Epithelial cell of proximal tubule (primary cell): ENCODE data around the gene RECQL5. TPM values are rescaled to one million over a fixed set of nuclear protein-coding genes. Genes with fewer than 3 reads are reported as not detected.
A peak's percentile ranks its signal among the peaks of the same experiment; 100 is the strongest.

Source experiments
- DNase-seq: peaks from one replicate; pipeline ENCODE4 v3.0.0-alpha.2; 2011; ENCODE audit warnings: low read depth
- H3K4me3 ChIP-seq: 2 replicates; pipeline ENCODE4 v1.5.1; 2011; ENCODE audit warnings: low read depth, mild to moderate bottlenecking, low read length
- CTCF ChIP-seq: conservative IDR thresholded peaks from 2 replicates; pipeline ENCODE4 v1.5.1; 2012; ENCODE audit warnings: low read depth, mild to moderate bottlenecking, low read length
- total RNA-seq: library from RNA; depleted of rRNA; stranded (reverse); fragments of >200 nt; gene quantifications from 2 replicates; pipeline ENCODE4 v1.2.3, GENCODE V29; 2015

The RECQL5 gene
- total RNA-seq, 1 donor from 2014 or later = 25.7 TPM

- no peak for DNase-seq
- no peak for TF ChIP-seq CTCF
- no peak overlapping the region for H3K4me3 ChIP-seq
These were observed 18.5 kb upstream of the RECQL5 start for GRCh38 chr17:75685499-75685898.

- DNase-seq = no peak
- H3K4me3 ChIP-seq = no peak overlapping the region
- TF ChIP-seq CTCF = no peak
These were observed 18.0 kb upstream of the RECQL5 start for GRCh38 chr17:75684924-75685323.

- TF ChIP-seq CTCF = no peak
- no peak for DNase-seq
- no peak overlapping the region for H3K4me3 ChIP-seq
These were observed 17.3 kb upstream of the RECQL5 start for GRCh38 chr17:75684249-75684648.

GRCh38 chr17:75683583-75683982, 16.6 kb upstream of the RECQL5 start:
- TF ChIP-seq CTCF = no peak
- DNase-seq = no peak
- H3K4me3 ChIP-seq = no peak overlapping the region

- H3K4me3 ChIP-seq = no peak overlapping the region
- DNase-seq = no peak
- no peak for TF ChIP-seq CTCF
These were observed 14.3 kb upstream of the RECQL5 start for GRCh38 chr17:75681289-75681688.

GRCh38 chr17:75680431-75680830, 13.5 kb upstream of the RECQL5 start:
- no peak overlapping the region for H3K4me3 ChIP-seq
- TF ChIP-seq CTCF = no peak
- DNase-seq = no peak

GRCh38 chr17:75679706-75680211, 12.8 kb upstream of the RECQL5 start:
- TF ChIP-seq CTCF = peak; percentile 24
- DNase-seq = no peak
- H3K4me3 ChIP-seq = no peak overlapping the region
